Measurements from ENCODE around the gene TMC1.
"Not testable (repeated sequence)": the region's sequence is repeated elsewhere in the genome, so short reads cannot be mapped to it uniquely, and the experiment has no call there.

The TMC1 gene

GRCh38 chr9:72521011-72521410 lies 397 bp upstream of the TMC1 start:
- not testable (repeated sequence) for DNase-seq (ENCODE audit: low read depth, low spot score); H3K4me3 ChIP-seq (ENCODE audit: low read length)

DNA sequence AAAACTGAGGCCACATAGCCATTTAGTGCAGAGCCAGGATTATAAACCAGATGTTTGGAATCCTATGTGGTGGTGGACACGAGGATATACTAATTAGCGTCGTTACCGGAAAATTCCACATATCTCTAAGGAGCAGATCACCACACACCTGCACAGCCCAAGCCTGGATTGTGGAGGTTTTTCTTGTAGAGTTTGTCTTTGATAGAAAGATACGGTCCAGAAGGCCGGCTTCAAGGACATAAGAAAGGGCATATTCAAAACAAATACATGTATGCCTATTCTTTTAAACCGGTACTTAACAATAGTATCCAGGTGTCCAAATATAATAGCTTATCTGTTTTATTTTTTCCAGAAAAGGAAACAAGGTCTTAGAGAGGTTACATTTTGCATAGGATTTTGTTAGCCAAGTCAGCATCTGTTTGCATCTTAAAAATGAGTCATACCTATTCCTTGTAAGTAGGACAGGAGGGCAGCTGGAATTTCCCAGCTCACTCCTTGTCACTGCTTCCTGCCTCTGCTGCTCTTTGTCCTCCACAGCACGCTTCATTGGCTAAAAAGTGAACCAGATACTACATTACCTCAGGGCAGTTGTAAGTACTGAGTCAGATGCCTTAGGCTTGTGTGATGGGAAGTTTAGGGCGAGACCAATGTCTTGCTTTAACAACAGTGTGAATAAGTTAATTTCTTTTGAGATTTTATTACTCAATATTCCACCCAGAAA lies 3.6 kb downstream of the TMC1 start:
- no peak for DNase-seq (ENCODE audit: low read depth, low spot score)
- no peak overlapping the region for H3K4me3 ChIP-seq (ENCODE audit: low read length)

DNA sequence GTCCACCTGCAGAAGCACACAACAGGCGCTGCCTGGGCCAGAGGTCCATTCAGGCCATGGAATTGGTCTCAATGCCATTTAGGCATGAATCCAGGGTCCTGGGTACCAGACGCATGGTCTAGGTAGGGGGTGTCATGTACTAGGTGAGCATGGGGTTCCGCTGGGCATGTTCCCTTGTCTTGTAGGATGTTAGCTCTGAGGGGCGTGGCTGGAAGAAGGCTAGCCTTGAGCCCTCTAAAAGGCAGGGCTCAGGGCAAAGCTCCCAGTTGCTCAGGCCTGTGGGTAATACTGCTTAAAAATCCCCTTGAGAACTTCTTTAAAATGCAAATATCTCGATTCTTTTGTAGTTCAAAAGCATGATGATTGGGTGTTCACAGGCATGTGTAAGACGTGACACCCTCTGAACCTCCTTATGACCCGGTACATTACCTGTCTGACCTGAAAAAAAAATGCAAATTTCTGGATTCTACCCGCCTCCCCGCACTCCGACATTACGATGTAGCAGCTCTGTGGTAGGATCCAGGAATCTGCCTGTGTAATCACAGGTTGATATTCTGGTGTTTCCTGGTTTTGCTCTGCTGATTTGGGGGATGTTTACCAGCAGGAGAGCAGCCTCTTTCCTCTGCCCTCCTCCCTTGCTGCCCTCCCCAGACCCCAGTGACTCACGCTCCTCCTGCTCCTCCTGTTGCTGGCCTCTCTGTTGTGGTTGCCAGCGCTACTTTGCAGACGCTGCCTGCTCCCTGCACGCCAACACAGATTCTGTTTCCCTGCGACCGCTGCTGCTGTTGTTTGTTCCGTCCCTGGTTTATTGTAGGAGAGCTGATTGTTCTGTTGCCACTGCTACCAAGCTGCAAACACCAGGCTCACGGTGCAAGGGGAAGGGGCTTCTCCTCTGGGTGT lies 5.7 kb downstream of the TMC1 start:
- peak; percentile 57 for DNase-seq (ENCODE audit: low read depth, low spot score)
- H3K4me3 ChIP-seq (ENCODE audit: low read length): peak overlapping the region; percentile 25

DNA sequence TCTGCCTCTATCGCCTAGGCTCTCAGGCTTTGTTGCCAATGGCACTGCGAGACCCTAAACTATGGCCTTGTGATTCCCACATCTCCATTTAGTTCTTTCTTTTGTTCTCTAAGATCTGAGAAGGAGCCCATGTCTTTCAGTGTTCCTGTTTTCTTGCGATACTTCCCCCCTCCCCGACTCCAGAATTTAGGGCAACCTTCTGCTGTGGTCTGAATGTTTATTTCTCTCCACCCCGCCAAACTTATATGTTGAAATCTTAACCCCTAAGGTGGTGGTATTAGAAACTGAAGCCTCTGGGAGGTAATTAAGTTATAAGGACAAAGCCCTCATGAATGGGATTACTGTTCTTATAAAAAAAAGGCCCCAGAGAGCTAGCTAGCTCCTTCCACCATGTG lies 6.4 kb downstream of the TMC1 start:
- no peak for DNase-seq (ENCODE audit: low read depth, low spot score)
- H3K4me3 ChIP-seq (ENCODE audit: low read length): peak overlapping the region; percentile 25

DNA sequence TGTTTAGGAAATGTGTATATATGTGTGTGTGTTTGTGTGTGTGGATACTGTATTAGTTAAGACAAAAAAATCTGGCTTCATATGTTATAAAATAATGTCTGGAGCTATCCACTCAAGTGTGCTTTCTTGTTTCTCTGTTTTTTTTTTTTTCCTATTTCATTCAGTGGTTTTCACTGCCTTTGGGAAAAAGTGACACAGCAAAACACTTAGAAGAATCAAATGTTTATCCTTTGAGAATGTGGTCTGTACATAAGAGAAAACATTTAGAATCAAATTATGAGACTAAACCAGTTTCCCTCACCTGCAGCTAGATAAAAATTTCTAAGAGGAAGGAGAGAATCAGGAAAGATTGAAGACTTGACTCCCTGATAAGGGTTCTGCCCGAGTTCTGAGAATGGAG lies 8.1 kb downstream of the TMC1 start:
- no peak for DNase-seq (ENCODE audit: low read depth, low spot score)
- no peak overlapping the region for H3K4me3 ChIP-seq (ENCODE audit: low read length)

GRCh38 chr9:72533322-72533721 lies 11.9 kb downstream of the TMC1 start:
- DNase-seq (ENCODE audit: low read depth, low spot score): no peak
- H3K4me3 ChIP-seq (ENCODE audit: low read length): no peak overlapping the region

DNA sequence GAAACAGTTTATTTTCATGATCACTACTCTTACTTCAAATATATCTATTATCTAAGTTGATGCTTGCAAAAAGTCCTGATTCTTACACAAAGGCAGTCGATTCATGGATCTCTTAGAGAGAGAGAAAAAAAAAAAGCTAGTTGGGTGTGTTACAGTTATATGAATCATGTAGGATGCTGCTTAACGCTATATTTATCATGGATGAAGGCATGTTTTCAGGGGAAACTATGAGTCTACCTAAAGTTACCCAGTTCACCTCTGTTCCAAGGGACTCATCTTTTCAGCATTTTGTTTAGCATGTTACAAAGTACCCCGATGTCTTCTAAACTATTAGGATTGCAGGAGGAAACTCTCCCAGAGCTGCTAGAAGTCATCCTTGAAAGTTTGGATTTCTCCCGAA lies 13.5 kb downstream of the TMC1 start:
- DNase-seq (ENCODE audit: low read depth, low spot score): no peak
- no peak overlapping the region for H3K4me3 ChIP-seq (ENCODE audit: low read length)

DNA sequence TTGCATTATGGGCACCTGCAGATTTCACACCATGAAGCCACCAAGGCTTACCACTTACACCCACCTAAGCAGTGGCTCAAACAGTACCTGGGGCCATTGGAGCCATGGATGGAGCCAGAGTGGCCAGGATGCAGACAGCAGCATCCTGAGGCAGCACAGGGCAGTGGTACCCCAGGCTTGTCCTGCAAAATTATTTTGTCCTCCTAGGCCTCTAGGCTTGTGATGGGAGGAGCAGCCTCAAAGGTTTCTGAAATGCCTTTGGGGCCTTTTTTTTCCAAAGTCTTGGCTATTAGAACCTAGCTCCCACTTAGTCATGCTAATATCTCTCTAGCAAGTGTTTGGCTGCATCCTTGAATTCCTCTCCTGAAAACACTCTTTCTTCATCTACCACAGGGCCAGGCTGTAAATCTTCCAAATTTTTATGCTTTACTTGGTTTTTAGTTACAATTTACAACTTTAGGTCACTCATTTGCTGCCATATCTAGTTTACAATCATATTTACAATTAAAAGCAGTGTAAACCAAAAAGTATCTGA lies 15.7 kb downstream of the TMC1 start:
- DNase-seq (ENCODE audit: low read depth, low spot score): no peak
- H3K4me3 ChIP-seq (ENCODE audit: low read length): no peak overlapping the region

DNA sequence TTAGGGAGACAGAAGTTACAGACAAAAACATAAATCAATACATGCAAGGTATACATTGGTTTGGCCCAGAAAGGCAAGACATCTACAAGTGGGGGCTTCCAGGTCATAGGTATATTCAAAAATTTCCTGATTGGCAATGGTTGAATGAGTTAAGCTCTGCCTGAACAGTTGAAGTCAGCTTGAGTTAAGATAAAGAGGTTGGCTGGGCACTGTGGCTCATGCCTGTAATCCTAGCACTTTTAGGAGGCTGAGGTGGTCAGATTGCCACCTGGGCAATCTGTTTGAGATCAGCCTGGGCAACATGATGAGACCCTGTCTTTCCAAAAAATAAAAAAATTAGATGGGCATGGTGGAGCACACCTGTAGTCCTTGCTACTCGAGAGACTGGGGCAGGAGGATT lies 16.3 kb downstream of the TMC1 start:
- DNase-seq (ENCODE audit: low read depth, low spot score): no peak
- H3K4me3 ChIP-seq (ENCODE audit: low read length): no peak overlapping the region

- no peak overlapping the region for H3K4me3 ChIP-seq (ENCODE audit: low read length)
- no peak for DNase-seq (ENCODE audit: low read depth, low spot score)
Measured at GRCh38 chr9:72538921-72539702, 17.7 kb downstream of the TMC1 start.

DNA sequence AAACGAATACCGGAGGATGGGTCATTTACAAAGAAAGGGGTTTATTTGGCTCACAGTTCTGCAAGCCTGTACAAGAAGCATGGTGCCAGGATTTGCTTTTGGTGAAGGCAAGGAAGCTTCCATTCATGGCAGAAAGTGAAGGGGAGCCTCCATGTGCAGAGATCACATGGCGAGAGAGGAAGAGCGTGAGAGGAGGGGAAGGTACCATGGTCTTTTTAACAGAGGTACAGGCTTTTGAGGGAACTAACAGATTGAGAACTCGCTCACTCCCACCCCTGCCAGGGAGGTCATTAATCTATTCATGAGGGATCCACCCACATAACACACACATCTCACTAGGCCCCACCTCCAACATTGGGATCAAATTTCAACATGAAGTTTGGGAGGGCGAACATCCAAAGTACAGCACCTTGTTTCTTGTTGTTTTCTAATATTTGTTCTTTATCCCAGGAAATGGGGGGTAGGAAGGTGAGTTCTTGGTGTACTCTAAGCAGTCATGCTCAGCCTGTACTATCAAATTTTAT lies 18.5 kb downstream of the TMC1 start:
- no peak overlapping the region for H3K4me3 ChIP-seq (ENCODE audit: low read length)
- no peak for DNase-seq (ENCODE audit: low read depth, low spot score)

DNA sequence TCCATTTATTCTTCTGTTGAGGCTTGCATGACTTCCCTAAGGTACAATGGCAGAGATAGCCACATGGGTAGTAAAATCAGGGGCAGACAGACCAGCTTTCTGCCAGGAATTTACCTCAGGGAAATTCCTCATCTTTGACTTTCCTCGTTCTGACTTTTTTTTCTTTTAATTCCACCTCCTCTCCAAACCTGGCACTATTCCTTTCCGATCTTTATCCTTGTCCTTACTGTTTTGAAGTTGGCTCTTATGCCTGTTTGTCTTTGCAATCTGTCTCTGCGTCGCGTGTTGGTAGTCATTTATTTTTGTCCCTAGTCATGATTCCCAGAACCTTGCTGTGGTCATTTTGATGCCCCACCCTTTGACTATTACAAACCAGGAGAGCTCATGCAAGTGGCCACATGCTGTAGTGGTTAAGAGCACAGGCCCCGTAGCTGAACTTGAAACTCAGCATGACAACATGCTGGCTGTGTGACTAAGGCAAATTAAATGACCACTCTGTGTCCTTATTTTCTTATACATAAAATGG lies 19.0 kb downstream of the TMC1 start:
- no peak for DNase-seq (ENCODE audit: low read depth, low spot score)
- no peak overlapping the region for H3K4me3 ChIP-seq (ENCODE audit: low read length)

GRCh38 chr9:72542537-72542833 lies 21.1 kb downstream of the TMC1 start:
- DNase-seq (ENCODE audit: low read depth, low spot score); H3K4me3 ChIP-seq (ENCODE audit: low read length): not testable (repeated sequence)

GRCh38 chr9:72542917-72543316 lies 21.5 kb downstream of the TMC1 start:
- DNase-seq (ENCODE audit: low read depth, low spot score): no peak
- H3K4me3 ChIP-seq (ENCODE audit: low read length): no peak overlapping the region

GRCh38 chr9:72551306-72551705 lies 29.9 kb downstream of the TMC1 start:
- H3K4me3 ChIP-seq (ENCODE audit: low read length): no peak overlapping the region
- DNase-seq (ENCODE audit: low read depth, low spot score): no peak

DNA sequence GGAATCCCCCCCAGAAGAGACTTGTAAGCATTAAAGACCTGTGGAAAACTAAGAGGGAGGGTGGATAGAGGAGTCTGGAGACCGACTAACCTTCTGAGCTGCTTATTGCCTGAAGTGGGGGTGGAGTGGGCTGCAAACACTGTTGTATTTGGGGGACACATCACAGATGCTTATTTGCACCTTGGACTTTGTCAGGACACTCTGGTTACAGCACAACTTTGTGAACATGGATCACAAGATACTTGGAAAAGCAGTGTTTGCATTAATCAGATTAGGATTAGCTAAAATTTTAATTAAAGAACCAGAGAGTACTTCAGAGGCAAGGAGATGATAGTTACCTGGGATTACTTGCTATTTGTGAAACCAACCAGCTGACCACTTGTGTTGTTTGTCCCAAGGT lies 30.9 kb downstream of the TMC1 start:
- DNase-seq (ENCODE audit: low read depth, low spot score): no peak
- no peak overlapping the region for H3K4me3 ChIP-seq (ENCODE audit: low read length)

DNA sequence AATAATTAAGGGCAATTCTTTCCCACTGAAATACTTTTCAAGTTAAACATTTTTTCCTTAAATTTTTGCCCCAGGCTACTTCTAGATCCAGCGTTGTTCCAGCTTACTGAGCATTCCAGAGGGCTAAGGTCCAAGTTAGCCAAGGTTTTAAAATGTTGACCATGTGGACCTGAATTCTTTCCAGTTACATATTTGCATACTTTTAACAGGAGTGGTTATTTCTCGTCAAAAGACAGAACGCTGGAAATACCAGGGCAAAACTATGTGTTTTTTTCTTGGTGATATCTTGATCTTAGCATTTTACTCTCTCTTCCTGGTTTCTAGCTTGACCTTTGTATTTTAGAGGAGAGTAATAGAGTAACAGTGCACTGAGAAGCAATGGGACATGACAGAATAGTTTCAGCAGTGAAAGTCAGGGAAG lies 32.8 kb downstream of the TMC1 start:
- no peak for DNase-seq (ENCODE audit: low read depth, low spot score)
- H3K4me3 ChIP-seq (ENCODE audit: low read length): no peak overlapping the region

- DNase-seq (ENCODE audit: low read depth, low spot score): no peak
- H3K4me3 ChIP-seq (ENCODE audit: low read length): no peak overlapping the region
Measured at GRCh38 chr9:72557549-72557948, 36.1 kb downstream of the TMC1 start.

DNA sequence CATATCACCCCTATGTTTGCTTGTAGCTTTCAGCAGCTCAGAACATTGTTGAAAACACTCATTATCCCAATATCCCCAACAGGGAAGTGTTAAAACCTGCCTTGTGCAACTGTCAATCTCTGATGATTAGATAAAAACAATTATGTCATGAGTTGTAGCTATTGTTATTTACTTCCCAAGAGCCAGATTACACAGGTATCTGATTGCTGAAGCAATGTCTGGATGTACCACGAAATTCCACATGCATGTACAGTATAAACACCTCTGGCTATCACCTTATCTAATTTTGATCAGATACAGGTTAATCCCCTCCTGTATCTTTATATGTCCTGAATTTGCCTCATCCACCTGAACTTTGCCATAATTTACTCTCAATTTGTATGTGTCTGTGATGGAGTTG lies 38.7 kb downstream of the TMC1 start:
- DNase-seq (ENCODE audit: low read depth, low spot score): no peak
- H3K4me3 ChIP-seq (ENCODE audit: low read length): no peak overlapping the region

Data from Jurkat, Clone E6-1 (cell line).